Endothelial cell of umbilical vein (primary cell): Measurements from ENCODE around the gene RNF222. TPM values are rescaled to one million over a fixed set of nuclear protein-coding genes. Genes with fewer than 3 reads are reported as not detected.

Source experiments
- BruUV-seq: library from RNA; stranded (reverse); fragments of 400-500 nt; replicated peaks from 2 replicates; lab custom pipeline; 2021; lab: Mats Ljungman, UMichigan
- CTCF ChIA-PET: fragments of 300-600, 350-600 bp; sonication (Branson Sonifier 250); formaldehyde crosslinking; loops from one replicate; lab custom pipeline; 2021; ENCODE audit warnings: antibody characterized with exemption, inconsistent platforms; lab: Charles Lee
- POLR2A ChIA-PET: fragments of 300-600, 350-600 bp; sonication (Branson Sonifier 250); formaldehyde crosslinking; loops from one replicate; lab custom pipeline; 2021; ENCODE audit warnings: antibody characterized with exemption, inconsistent platforms; lab: Charles Lee
- DNase-seq: peaks from one replicate; pipeline ENCODE4 v3.0.0-alpha.2; 2011; ENCODE audit warnings: low read depth, low spot score
- FAIRE-seq: peaks from 2 replicates; lab custom pipeline; 2011; peaks lifted over from hg19 to GRCh38; lab: Jason Lieb, UNC
- H2AFZ ChIP-seq: 2 replicates; pipeline ENCODE4 v1.6.0; 2012; ENCODE audit warnings: low read depth, low read length, control low read depth, inconsistent platforms
- H3K27ac ChIP-seq: 2 replicates; pipeline ENCODE4 v1.5.1; 2011; ENCODE audit warnings: low read depth, mild to moderate bottlenecking, control low read depth, low read length, moderate library complexity; ENCODE audit not compliant: insufficient read depth
- H3K27me3 ChIP-seq, 2 experiments: 2 replicates each; pipeline versions ENCODE4 v1.6.0 to v1.6.1; 2011; ENCODE audit warnings: low read length in 2 of 2, mixed read lengths in 1 of 2; ENCODE audit not compliant: control insufficient read depth in 2 of 2, insufficient read depth in 2 of 2
- H3K36me3 ChIP-seq, 2 experiments: 2 replicates in 1 of 2; 3 replicates in 1 of 2; pipeline ENCODE4 v1.5.1; 2011; ENCODE audit warnings: low read length in 2 of 2, mild to moderate bottlenecking in 1 of 2, moderate library complexity in 1 of 2; ENCODE audit not compliant: control insufficient read depth in 2 of 2, insufficient read depth in 2 of 2; ENCODE audit errors: extremely low read depth in 1 of 2
- H3K4me1 ChIP-seq: 3 replicates; pipeline ENCODE4 v1.5.1; 2011; ENCODE audit warnings: mild to moderate bottlenecking, low read length; ENCODE audit not compliant: control insufficient read depth, insufficient read depth; ENCODE audit errors: extremely low read depth
- H3K4me2 ChIP-seq: 2 replicates; pipeline ENCODE4 v1.6.1; 2011; ENCODE audit warnings: low read length, control low read depth, mixed read lengths; ENCODE audit not compliant: insufficient read depth
- H3K4me3 ChIP-seq, 3 experiments: fragments of 200-600 bp in 1 of 3; sonication (generic), shearing (Covaris generic) in 1 of 3; replicated peaks in 1 of 3; 2 replicates each; pipeline ENCODE4 v1.5.1; 2011 to 2016; ENCODE audit warnings: control low read depth in 3 of 3, low read length in 3 of 3, mild to moderate bottlenecking in 2 of 3, inconsistent platforms in 1 of 3, low read depth in 1 of 3, moderate library complexity in 1 of 3; ENCODE audit not compliant: insufficient read depth in 1 of 3
- H3K79me2 ChIP-seq: 2 replicates; pipeline ENCODE4 v1.6.0; 2012; ENCODE audit warnings: low read length, inconsistent platforms; ENCODE audit not compliant: control insufficient read depth, insufficient read depth
- H3K9ac ChIP-seq: replicated peaks from 2 replicates; pipeline ENCODE3; 2011; ENCODE audit warnings: low read length, control low read depth; ENCODE audit not compliant: insufficient read depth; ENCODE audit errors: extremely low read depth
- H3K9me1 ChIP-seq: replicated peaks from 3 replicates; pipeline ENCODE4 v1.6.0; 2011; ENCODE audit warnings: mild to moderate bottlenecking, low read length; ENCODE audit not compliant: control insufficient read depth, insufficient read depth; ENCODE audit errors: extremely low read depth
- H3K9me3 ChIP-seq: replicated peaks from 2 replicates; pipeline ENCODE4 v1.5.1; 2012; ENCODE audit warnings: low read length, inconsistent platforms; ENCODE audit not compliant: control insufficient read depth, insufficient read depth
- H4K20me1 ChIP-seq: replicated peaks from 2 replicates; pipeline ENCODE3; 2011; ENCODE audit warnings: mild to moderate bottlenecking, low read length; ENCODE audit not compliant: control insufficient read depth, insufficient read depth; ENCODE audit errors: extremely low read depth
- CTCF ChIP-seq, 2 donors: IDR thresholded peaks; 1 replicate in 1 of 2; 2 replicates in 1 of 2; pipeline ENCODE4 v1.5.1; 2011; ENCODE audit warnings: low read length in 2 of 2, mild to moderate bottlenecking in 2 of 2, moderate library complexity in 2 of 2, control low read depth in 1 of 2, inconsistent platforms in 1 of 2, low read depth in 1 of 2; ENCODE audit not compliant: insufficient read depth in 1 of 2; ENCODE audit errors: extremely low read depth in 1 of 2
- EZH2 ChIP-seq: IDR thresholded peaks from 2 replicates; pipeline ENCODE4 v1.6.1; 2012; ENCODE audit warnings: borderline replicate concordance, low read depth, mild to moderate bottlenecking, moderate library complexity, low read length, inconsistent platforms; ENCODE audit not compliant: severe bottlenecking
- FOS ChIP-seq: IDR thresholded peaks from 2 replicates; pipeline ENCODE4 v1.6.1; 2011; ENCODE audit warnings: mild to moderate bottlenecking, low read length, moderate library complexity, borderline replicate concordance; ENCODE audit not compliant: insufficient read depth
- GATA2 ChIP-seq: IDR thresholded peaks from 2 replicates; pipeline ENCODE4 v1.7.0; 2011; ENCODE audit warnings: low read depth, mild to moderate bottlenecking, moderate library complexity, mixed read lengths, low read length; ENCODE audit not compliant: insufficient read length, insufficient read depth
- JUN ChIP-seq: IDR thresholded peaks from 2 replicates; pipeline ENCODE4 v1.6.1; 2011; ENCODE audit warnings: borderline replicate concordance, low read depth; ENCODE audit not compliant: insufficient read length, insufficient read depth
- MYC ChIP-seq: IDR thresholded peaks from one replicate; pipeline ENCODE4 v1.6.1; 2011; ENCODE audit warnings: mild to moderate bottlenecking, low read depth, low read length
- POLR2A ChIP-seq: IDR thresholded peaks from 2 replicates; pipeline ENCODE4 v1.6.1; 2012; ENCODE audit warnings: low read depth, mild to moderate bottlenecking, control low read depth, low read length
- POLR2AphosphoS5 ChIP-seq: IDR thresholded peaks from 2 replicates; pipeline ENCODE4 v1.6.1; 2012; ENCODE audit warnings: low read depth, mild to moderate bottlenecking, control low read depth, low read length, moderate library complexity; ENCODE audit not compliant: insufficient read depth
- dilution Hi-C: fragments of 300-500 bp; cut with MboI; formaldehyde crosslinking; loops from one replicate; pipeline ENCODE4 v1.15.0; 2019; ENCODE audit warnings: low sequenced_read_pairs; ENCODE audit not compliant: extremely low pct_ligation_motif_present
- intact Hi-C: fragments of 100-400 bp; cut with micrococcal nuclease; formaldehyde crosslinking; loops from one replicate; pipeline ENCODE4 v1.10.0; 2022
- polyA plus RNA-seq, 4 experiments: library from polyadenylated mRNA; depleted of rRNA in 3 of 4; stranded (reverse) in 3 of 4; unstranded in 1 of 4; fragments of >200 nt; gene quantifications; 2 replicates each; pipeline versions ENCODE4 v1.2.1 to v1.2.3, GENCODE V29; 2011 to 2012; ENCODE audit warnings: missing spikeins in 1 of 4
- total RNA-seq: library from RNA; stranded (reverse); gene quantifications from 2 replicates; pipeline ENCODE4 v1.2.3, GENCODE V29; 2021
- TF ChIP-seq, protein P1 (sequence below): IDR thresholded peaks from 2 replicates; pipeline ENCODE4 v1.6.1; 2011; ENCODE audit not compliant: insufficient read depth, insufficient read length

Gene RNF222
- total and polyA plus RNA-seq, 2 donors (not counting 3 experiments of a cell fraction or from before 2014, with no cell fraction given): not detected

- H3K4me2 ChIP-seq: no peak overlapping the region
- BruUV-seq: no TSS peak
- H3K27me3 ChIP-seq: no peaks in the 10 kb centered on the region
- H3K9me3 ChIP-seq: no peaks in the 10 kb centered on the region
- intact Hi-C loops (no loop called here), dilution Hi-C loops (no loop called here)
- TF ChIP-seq GATA2 (no peak), EZH2 (no peak), POLR2AphosphoS5 (no peak), CTCF (IDR thresholded peaks at IDR 0.05; ENCODE audit: extremely low read depth in 1 of 2, insufficient read depth in 1 of 2, low read depth in 1 of 2, low read length in 2 of 2) (no peak), MYC (no peak), POLR2A (no peak), FOS (no peak), JUN (no peak)
- TF ChIP-seq, protein P1, sequence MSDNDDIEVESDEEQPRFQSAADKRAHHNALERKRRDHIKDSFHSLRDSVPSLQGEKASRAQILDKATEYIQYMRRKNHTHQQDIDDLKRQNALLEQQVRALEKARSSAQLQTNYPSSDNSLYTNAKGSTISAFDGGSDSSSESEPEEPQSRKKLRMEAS: no peak
- no peaks in the 10 kb centered on the region for H3K36me3 ChIP-seq
- no peak overlapping the region for H3K27ac ChIP-seq
- ChIA-PET CTCF (interaction anchor here (0.7 to 1.8 kb wide), 4 partner anchors 23 to 380 kb away, joined by 3 to 6 read pairs (median 5); partner anchors contain the start of gene NDEL1), POLR2A (no interaction called here)
- H3K79me2 ChIP-seq: no peaks in the 10 kb centered on the region
- H3K9ac ChIP-seq: no peak overlapping the region
- DNase-seq (no peak), FAIRE-seq (no peak)
- H2AFZ ChIP-seq: no peak overlapping the region
- H3K4me1 ChIP-seq: no peaks in the 10 kb centered on the region
- no peaks in the 10 kb centered on the region for H4K20me1 ChIP-seq
- no peak overlapping the region for H3K4me3 ChIP-seq
- H3K9me1 ChIP-seq: no peaks in the 10 kb centered on the region
Observed at GRCh38 chr17:8406174-8406573, 8.5 kb upstream of the RNF222 start.
